GM18519 (cell line): ENCODE results near the gene MISP3.
"Not testable (repeated sequence)": the region's sequence is repeated elsewhere in the genome, so short reads cannot be mapped to it uniquely, and the experiment has no call there.

ENCODE experiments used
- ATAC-seq: cut with Tn5 transposase; IDR thresholded peaks from one replicate; pipeline ENCODE4 v1.9.1; 2021; ENCODE audit warnings: mild to moderate bottlenecking, moderate library complexity; ENCODE audit not compliant: unreplicated experiment, low FRiP score

The MISP3 gene

DNA sequence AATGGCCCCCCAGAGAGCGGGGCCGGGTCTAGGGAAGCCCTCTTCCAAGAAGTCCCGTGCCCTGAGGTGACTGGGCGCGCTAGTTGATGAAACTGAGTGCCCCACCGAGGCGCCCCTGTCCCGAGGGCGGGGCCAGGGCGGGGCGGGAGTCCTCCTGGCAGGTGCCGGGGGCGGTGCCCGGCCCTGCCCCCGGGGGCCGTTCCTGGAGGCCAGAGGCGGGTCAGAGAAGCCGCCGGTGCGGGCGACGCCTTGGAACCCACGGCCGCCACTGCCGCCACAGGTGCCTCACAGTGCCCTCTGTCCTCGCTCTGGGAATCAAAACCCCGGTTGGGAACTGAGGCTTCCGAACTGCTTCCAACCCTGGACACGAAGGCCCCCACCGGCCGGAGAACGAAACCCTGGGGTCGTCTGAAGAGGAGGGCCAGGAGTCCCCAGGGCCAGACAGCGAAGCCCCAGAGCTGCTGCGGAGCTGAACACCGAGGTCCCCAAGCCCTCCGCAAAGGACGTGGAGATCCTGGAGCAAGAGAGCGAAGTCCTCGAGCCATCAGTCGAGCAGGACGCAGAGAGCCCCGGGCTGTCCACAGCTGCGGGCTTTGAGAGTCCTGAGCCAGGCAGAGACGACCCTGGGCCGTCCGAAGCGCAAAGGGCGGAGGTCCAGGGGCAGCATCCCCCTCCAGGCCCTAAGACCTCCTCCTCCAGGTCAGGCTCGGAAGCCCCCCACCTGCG, at the start of gene MISP3:
TSS of gene MISP3 (plus strand) at position 252 of the 726 bp plus-strand sequence. CDS start 524 bp downstream, outside the sequence.
- ATAC-seq, result no peak

DNA sequence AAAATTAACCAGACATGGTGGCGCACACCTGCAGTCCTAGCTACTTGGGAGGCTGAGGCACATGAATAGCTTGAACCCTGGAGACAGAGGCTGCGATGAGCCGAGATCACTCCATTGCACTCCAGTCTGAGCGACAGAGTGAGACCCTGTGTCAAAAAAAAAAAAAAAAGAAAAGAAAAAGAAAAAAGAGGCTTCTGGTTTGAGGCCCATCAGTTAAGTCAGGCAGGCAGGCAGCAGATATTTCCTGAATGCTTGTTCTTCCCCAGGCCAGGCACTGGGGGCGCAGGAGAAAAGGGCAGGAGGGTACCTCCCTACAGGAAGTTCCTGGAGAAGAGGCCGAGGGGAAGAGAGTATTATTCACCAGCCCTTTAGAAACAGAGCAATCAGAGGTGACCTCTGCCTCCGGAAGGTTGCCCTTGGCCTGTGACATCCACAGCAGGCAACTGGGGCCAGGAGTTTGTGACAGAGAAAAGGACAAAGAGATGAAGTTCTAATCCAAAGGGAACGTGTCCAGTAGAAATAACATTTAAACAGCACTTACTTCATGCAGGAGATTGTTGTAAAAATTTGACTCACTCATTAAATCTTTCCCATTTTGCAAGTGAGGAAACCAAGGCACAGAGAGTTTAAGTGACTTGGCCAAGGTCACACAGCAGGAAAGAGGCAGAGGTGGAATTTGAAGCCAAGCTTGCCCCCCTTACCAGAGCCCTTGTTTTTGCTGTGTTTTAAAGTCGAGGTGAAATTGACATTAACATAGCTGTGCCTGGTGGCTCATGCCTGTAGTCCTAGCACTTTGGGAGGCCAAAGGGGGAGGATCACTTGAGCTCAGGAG, 49.0 kb upstream of the MISP3 start:
- ATAC-seq, result no peak

DNA sequence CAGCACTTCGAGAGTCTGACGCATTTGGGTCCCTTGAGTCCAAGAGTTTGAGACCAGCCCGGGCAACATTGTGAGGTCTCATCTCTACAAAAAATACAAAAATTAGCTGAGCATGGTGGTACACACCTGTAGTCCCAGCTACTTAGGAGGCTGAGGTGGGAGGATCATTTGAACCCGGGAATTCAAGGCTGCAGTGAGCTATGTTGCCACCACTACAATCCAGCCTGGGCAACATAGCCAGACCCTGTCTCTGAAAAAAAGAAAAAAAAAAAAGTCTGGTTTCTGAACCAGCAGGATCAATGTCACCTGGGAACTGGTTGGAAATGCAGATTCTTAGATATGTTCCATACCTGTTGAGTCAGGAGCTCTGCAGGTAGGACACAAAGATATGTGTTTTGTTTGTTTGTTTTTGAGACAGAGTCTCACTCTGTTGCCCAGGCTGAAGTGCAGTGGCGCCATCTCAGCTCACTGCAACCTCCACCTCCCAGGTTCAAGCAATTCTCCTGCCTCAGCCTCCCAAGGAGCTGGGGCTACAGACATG, 45.9 kb upstream of the MISP3 start:
- not testable (repeated sequence) for ATAC-seq

DNA sequence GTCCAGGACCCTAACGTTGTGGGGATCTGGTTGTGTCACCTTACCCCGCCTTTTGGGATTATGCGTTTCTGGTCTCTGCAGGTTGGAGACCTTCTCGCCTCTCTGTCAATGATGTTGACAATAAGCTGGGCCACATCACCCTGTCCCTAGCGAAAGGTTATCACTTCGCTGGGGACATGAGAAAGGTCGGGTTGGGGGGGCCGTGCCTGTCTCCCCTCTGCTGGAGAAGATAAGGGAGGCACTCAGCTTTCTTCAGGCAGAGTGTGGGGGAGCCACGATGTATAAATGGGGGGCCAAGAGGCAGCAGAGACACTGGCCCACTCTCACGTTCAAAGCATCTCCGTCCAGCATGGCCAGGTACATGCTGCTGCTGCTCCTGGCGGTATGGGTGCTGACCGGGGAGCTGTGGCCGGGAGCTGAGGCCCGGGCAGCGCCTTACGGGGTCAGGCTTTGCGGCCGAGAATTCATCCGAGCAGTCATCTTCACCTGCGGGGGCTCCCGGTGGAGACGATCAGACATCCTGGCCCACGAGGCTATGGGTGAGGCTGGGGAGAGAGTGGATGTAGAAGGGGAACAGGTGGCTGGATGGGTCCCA, 44.6 kb upstream of the MISP3 start, which contains the start of gene RLN3:
TSS of gene RLN3 (plus strand) at position 293 of the 595 bp plus-strand sequence. CDS start at position 350, 57 bp downstream.
- no peak for ATAC-seq

DNA sequence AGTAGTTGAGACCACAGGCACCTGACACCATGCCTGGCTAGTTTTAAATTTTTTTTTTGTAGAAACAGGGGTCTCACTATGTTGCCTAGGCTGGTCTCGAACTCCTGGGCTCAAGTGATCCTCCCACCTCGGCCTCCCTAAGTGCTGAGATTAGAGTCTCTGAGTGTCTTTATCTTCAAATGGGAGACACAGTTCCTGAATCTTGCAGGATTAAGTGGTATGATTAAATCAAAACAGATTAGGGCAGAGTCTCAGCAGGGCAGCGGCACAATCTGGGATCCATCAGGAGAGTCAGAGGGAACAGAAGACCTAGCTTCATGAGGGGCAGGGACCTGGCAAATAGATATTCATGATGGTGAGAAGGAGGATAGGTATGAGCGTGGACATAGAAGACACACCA, 43.7 kb upstream of the MISP3 start:
- no peak for ATAC-seq

DNA sequence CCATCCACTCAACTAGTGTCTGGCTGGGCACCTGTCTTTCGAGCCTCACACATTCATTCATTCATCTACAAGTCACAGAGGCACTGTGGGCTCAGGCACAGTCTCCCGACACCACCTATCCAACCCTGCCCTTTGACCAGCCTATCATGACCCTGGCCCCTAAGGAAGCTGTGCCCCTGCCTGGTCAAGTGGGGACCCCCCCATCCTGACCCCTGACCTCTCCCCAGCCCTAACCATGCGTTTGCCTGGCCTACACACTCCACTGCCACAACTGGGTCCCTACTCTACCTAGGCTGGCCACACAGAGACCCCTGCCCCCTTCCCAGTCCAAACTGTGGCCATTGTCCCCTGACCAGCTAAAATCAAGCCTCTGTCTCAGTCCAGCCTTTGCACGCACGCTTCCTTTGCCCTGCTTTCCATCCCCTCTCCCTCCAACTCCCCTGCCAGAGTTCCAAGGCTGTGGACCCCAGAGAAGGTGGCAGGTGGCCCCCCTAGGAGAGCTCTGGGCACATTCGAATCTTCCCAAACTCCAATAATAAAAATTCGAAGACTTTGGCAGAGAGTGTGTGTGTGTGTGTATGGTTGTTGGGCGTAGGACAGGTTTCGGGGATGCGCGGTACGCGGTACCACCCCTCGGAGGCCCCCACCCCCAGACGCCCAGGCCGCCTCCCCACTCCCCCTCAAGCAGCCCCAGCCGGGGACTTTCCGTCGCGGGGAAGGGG, 41.4 kb upstream of the MISP3 start:
- no peak for ATAC-seq

DNA sequence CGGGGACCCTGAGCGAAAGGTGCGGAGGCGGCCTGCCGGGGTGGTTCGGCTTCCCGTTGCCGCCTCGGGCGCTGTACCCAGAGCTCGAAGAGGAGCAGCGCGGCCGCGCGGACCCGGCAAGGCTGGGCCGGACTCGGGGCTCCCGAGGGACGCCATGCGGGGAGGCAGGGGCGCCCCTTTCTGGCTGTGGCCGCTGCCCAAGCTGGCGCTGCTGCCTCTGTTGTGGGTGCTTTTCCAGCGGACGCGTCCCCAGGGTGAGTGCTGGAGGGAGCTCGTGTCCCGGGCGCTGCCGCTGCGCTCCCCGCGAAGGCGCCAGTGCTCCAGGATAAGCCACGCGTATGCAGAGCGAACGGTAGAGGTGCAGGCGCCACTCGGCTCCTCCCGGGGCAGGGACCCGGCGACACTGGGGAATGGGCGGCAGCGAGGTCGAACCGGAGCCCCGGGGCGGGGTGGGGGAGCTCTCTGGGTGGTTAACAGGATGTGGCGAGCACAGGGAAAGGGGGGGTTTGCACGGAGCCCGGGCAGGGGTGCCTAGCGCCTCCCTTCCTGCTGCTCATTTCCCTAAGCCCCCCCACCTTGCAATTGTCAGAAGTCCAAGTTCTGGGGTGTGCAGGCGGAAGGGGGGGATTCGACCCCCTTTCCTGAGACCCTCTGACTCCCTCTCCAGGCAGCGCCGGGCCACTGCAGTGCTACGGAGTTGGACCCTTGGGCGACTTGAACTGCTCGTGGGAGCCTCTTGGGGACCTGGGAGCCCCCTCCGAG, 40.7 kb upstream of the MISP3 start, which contains the start of gene IL27RA:
TSS of gene IL27RA (plus strand) at position 44 of the 762 bp plus-strand sequence. CDS start at position 155, 111 bp downstream.
- no peak for ATAC-seq

DNA sequence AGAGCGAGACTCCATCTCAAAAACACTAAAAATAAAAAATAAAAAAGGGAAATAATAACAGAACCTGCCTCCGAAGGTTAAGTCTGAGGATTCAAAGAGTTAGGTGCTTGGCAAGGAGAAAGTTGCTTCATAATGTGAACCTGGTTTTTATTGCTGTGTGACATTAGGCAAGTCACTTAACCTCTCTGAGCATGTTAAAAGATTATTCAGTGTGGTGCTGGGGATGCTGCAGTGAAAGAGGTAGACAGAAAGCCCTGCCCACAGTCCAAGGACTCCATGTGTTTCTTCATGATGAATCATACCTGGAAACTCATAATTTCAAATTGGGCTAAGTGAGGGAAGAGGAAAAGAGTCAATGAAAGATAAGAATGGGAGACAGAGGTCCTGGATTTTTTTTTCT, 38.6 kb upstream of the MISP3 start:
- ATAC-seq, result no peak

DNA sequence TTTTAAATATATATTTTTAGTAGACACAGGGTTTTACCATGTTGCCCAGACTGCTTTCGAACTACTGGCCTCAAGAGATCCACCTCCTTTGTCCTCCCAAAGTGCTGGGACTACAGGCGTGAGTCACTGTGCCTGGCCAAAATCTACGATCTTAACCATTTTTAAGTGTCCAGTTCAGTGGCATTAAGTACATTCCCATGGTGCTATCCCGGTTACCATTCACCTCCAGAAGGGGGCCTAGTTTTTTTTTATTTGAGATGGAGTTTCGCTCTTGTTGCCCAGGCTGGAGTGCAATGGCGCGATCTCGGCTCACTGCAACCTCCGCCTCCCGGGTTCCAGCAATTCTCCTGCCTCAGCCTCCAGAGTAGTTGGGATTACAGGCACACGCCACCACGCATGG, 37.4 kb upstream of the MISP3 start:
- ATAC-seq, result not testable (repeated sequence)

DNA sequence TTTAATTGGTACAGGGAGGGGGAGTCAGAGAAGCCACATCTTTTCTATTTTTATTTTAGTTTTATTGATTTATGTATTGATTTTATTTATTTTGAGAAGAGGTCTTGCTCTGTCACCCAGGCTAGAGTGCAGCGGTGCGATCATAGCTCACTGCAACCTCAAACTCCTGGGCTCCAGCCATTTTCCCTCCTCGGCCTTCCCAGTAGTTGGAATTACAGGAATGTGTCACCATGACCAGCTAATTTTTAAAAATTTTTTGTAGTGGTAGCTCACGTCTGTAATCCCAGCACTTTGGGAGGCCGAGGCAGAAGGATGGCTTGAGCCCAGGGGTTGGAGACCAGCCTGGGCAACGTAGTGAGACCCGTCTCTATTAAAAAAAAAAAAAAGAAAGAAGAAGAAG, 36.9 kb upstream of the MISP3 start:
- no peak for ATAC-seq

DNA sequence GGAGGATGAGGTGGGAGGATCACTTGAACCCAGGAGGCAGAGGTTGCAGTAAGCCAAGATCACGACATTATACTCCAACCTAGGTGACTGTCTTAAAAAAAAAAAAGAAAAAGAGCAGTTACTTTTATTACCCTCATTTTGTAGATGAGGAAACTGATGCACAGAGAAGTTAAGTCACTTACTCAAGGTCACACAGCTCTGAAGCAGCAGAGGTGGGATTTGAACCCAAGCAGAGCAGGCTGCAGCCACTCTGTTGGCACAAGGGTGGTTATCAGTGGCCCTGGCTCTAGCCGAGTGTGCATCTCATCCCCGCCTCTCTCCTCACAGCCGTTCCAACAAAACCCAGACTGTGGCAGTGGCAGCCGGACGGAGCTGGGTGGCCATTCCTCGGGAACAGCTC, 33.4 kb upstream of the MISP3 start:
- no peak for ATAC-seq

DNA sequence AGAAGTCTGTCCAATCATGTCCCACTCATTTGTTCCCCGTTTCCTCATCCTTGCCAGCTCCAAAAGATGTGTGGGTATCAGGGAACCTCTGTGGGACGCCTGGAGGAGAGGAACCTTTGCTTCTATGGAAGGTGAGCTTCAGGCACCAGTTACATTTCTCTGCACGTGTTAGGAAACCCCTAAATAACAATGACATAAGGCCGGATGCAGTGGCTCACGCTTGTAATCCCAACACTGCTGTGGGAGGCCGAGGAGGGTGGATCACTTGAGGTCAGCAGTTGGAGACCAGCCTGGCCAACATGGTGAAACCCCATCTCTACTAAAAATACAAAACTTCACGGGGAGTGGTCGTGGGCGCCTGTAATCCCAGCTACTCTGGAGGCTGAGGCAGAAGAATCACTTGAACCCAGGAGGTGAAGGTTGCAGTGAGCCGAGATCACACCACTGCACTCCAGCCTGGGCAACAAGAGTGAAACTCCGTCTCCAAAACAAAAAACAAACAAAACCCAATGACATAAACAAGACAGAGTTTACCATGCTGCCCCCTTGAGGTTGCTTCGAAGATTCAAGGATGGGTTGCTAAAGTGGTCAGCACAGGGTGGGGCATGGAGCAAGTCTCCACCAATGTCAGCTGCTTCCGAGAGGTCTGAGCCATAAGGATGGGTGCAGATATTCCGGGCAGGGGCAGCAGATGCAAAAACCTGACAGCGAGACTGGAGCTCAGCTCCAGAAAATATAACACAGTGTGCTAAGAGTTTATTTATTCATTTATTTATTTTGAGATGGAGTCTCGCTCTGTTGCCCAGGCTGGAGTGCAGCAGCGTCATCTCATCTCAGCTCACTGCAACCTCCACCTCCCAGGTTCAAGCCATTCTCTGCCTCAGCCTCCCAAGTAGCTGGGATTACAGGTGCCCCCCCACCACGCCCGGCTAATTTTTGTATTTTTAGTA, 29.7 kb upstream of the MISP3 start:
- not testable (repeated sequence) for ATAC-seq

DNA sequence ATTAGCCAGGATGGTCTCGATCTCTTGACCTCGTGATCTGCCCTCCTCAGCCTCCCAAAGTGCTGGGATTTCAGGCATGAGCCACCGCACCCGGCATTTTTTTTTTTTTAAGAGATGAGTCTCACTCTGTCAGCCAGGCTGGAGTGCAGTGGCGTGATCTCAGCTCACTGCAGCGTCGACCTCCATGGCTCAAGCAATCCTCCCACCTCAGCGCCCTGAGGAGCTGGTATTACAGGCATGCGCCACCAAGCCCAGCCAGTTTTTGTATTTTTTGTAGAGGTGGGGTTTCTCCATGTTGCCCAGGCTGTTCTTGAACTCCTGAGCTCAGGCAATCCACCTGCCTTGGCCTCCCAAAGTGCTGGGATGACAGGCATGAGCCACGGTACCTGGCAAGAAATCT, 24.7 kb upstream of the MISP3 start:
- not testable (repeated sequence) for ATAC-seq

DNA sequence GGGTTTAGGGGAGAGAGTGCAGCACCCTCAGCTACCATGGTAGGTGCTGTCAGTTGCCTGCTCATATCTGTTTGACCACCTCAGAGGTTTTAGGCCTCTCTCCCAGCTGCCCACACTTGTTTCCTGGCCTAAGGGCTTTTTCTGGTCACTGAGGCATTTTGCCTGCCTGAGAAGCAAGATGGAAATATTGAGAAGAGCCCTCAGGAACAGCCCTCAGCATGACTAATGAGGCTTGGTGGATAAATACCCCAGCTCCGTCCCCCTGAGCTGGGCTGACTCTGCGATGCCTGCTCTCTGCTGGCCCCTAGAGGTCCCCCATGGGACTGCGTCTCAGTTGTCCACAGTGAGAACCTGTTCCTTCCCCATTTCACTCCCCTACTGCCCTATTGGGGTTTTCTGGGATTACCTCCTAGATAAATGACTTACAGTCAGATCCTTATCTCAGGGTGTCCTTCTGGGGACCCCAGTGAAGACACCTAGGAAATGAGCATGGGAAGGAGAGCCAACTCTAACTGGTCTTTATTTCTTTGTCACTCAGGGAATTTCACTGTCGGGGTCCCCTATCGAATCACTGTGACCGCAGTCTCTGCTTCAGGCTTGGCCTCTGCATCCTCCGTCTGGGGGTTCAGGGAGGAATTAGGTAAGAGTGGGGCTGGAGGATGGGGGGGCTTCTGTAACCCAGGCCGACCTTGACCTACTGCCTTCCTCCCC, 24.0 kb upstream of the MISP3 start:
- ATAC-seq, result no peak

DNA sequence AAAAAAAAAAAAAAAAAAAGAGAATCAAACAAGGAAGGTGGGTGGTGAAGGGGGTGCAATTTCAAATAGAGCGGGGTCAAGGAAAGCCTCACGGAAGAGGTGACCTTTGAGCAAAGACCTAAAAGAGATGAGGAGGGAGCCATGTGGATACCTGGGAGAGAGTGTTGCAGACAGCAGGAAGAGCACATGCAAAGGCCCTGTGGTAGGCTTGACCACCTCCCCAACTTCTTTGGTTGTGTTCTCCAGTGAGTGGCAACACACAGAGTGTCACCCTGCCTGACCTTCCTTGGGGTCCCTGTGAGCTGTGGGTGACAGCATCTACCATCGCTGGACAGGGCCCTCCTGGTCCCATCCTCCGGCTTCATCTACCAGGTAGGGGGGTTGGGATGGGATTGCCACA, 22.1 kb upstream of the MISP3 start:
- no peak for ATAC-seq

DNA sequence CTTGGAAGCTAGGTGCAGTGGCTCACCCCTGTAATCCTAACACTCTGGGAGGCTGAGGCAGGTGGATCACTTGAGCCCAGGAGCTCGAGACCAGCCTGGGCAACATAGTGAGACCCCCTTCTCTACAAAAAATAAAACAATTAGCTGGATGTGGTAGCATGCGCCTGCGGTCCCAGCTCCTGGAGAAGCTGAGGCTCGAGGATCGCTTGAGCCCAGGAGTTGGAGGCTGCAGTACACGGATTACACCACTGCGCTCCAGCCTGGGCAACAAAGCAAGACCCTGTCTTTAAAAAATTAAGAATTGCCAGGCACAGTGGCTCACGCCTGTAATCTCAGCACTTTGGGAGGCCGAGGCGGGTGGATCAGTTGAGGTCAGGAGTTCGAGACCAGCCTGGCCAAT, 21.6 kb upstream of the MISP3 start:
- ATAC-seq, result not testable (repeated sequence)

DNA sequence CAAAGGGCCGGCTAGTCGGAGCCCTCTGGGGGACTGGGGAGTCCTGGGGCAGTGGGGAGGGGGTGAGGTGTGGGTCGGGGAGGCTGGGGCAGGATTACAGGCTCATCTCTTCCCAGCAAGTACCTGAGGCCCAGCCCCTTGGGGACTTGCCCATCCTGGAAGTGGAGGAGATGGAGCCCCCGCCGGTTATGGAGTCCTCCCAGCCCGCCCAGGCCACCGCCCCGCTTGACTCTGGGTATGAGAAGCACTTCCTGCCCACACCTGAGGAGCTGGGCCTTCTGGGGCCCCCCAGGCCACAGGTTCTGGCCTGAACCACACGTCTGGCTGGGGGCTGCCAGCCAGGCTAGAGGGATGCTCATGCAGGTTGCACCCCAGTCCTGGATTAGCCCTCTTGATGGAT, 20.6 kb upstream of the MISP3 start:
- no peak for ATAC-seq

DNA sequence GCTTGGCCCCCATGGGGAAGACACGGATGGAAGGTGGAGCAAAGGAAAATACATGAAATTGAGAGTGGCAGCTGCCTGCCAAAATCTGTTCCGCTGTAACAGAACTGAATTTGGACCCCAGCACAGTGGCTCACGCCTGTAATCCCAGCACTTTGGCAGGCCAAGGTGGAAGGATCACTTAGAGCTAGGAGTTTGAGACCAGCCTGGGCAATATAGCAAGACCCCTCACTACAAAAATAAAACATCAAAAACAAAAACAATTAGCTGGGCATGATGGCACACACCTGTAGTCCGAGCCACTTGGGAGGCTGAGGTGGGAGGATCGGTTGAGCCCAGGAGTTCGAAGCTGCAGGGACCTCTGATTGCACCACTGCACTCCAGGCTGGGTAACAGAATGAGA, 20.1 kb upstream of the MISP3 start:
- ATAC-seq, result no peak
